ENCODE results near the gene CCNG1.

The CCNG1 gene

DNA sequence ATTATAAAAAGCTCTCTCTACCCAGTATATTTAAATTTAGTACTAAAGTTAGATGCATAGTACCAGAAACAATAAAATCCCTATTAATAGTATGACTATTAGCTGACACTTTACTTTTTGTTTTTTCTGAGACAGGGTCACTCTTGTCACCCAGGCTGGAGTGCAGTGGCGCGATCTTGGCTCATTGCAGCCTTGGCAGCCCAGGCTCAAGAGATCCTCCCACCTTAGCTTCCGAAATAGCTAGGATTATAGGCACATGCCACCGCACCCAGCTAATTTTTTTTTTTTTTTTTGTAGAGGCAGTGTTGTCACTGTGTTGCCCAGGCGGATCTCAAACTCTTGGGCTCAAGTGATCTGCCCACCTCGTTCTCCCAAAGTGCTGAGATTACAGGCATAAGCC is 8.0 kb downstream of the CCNG1 start:
- Histone ChIP-seq H3K27ac (replicated peaks) (no peak overlapping the region), H3K4me3 (replicated peaks; ENCODE audit: insufficient read depth, low read length) (no peak overlapping the region), H3K27me3 (ENCODE audit: insufficient read depth, poor library complexity, severe bottlenecking) (no peaks in the 10 kb centered on the region)
- no peak for DNase-seq (ENCODE audit: low read depth in 1 of 2, low spot score in 1 of 2)
- TF ChIP-seq SPI1 (IDR thresholded peaks at IDR 0.05; ENCODE audit: borderline replicate concordance, low read depth) (no peak), POLR2AphosphoS5 (IDR thresholded peaks at IDR 0.05; ENCODE audit: low read depth) (no peak)
- TF ChIP-seq, protein P1, sequence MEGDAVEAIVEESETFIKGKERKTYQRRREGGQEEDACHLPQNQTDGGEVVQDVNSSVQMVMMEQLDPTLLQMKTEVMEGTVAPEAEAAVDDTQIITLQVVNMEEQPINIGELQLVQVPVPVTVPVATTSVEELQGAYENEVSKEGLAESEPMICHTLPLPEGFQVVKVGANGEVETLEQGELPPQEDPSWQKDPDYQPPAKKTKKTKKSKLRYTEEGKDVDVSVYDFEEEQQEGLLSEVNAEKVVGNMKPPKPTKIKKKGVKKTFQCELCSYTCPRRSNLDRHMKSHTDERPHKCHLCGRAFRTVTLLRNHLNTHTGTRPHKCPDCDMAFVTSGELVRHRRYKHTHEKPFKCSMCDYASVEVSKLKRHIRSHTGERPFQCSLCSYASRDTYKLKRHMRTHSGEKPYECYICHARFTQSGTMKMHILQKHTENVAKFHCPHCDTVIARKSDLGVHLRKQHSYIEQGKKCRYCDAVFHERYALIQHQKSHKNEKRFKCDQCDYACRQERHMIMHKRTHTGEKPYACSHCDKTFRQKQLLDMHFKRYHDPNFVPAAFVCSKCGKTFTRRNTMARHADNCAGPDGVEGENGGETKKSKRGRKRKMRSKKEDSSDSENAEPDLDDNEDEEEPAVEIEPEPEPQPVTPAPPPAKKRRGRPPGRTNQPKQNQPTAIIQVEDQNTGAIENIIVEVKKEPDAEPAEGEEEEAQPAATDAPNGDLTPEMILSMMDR (IDR thresholded peaks at IDR 0.05; ENCODE audit: insufficient read depth, low read length): no peak

DNA sequence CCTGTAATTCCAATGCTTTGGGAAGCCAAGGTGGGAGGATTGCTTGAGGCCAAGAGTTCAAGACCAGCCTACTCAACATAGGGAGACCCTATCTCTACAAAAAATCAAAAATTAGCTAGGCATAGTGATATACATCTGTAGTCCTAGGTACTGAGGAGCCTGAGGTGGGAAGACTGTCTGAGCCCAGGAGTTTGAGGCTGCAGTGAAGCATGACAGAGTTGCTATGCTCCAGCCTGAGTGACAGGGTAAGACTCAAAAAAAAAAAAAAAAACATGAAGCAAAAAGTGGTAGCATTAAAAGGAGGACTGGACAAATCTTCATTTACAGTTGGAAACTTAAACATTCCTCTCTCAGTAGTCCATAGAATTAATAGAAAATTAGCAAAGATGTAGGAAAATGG is 9.8 kb downstream of the CCNG1 start:
- H3K27ac ChIP-seq (replicated peaks): no peak overlapping the region
- no peak for TF ChIP-seq GABPA (IDR thresholded peaks at IDR 0.05; ENCODE audit: low read depth)
- TF ChIP-seq, protein P1 (IDR thresholded peaks at IDR 0.05; ENCODE audit: insufficient read depth, low read length): no peak
- no peaks in the 10 kb centered on the region for H3K27me3 ChIP-seq (ENCODE audit: insufficient read depth, poor library complexity, severe bottlenecking)
- no peak for DNase-seq (ENCODE audit: low read depth in 1 of 2, low spot score in 1 of 2)
- no peak overlapping the region for H3K4me3 ChIP-seq (replicated peaks; ENCODE audit: insufficient read depth, low read length)

DNA sequence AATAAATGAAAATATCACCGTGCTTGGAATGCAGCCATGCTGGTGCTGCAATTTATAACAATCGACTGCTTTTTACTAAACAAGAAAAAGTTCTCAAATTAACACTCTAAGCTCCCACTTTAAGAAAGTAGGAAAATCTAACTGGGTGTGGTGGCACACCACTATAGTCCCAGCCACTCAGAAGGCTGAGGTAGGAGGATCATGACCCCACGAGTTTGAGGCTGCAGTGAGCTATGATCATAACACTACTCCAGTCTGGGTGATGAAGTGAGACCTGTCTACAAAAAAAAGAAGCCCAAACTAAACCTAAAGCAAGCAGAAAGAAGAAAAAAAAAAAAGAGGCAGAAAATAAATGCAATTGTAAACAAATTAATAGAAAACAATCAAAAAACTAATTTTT is 10.5 kb downstream of the CCNG1 start:
- H3K4me3 ChIP-seq (replicated peaks; ENCODE audit: insufficient read depth, low read length): no peak overlapping the region
- no peak overlapping the region for H3K27ac ChIP-seq (replicated peaks)
- TF ChIP-seq, protein P1 (IDR thresholded peaks at IDR 0.05; ENCODE audit: insufficient read depth, low read length): no peak
- TF ChIP-seq, protein P2, sequence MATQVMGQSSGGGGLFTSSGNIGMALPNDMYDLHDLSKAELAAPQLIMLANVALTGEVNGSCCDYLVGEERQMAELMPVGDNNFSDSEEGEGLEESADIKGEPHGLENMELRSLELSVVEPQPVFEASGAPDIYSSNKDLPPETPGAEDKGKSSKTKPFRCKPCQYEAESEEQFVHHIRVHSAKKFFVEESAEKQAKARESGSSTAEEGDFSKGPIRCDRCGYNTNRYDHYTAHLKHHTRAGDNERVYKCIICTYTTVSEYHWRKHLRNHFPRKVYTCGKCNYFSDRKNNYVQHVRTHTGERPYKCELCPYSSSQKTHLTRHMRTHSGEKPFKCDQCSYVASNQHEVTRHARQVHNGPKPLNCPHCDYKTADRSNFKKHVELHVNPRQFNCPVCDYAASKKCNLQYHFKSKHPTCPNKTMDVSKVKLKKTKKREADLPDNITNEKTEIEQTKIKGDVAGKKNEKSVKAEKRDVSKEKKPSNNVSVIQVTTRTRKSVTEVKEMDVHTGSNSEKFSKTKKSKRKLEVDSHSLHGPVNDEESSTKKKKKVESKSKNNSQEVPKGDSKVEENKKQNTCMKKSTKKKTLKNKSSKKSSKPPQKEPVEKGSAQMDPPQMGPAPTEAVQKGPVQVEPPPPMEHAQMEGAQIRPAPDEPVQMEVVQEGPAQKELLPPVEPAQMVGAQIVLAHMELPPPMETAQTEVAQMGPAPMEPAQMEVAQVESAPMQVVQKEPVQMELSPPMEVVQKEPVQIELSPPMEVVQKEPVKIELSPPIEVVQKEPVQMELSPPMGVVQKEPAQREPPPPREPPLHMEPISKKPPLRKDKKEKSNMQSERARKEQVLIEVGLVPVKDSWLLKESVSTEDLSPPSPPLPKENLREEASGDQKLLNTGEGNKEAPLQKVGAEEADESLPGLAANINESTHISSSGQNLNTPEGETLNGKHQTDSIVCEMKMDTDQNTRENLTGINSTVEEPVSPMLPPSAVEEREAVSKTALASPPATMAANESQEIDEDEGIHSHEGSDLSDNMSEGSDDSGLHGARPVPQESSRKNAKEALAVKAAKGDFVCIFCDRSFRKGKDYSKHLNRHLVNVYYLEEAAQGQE (IDR thresholded peaks at IDR 0.05; ENCODE audit: insufficient replicate concordance, low read depth): no peak
- TF ChIP-seq GABPA (IDR thresholded peaks at IDR 0.05; ENCODE audit: low read depth) (no peak), SPI1 (IDR thresholded peaks at IDR 0.05; ENCODE audit: borderline replicate concordance, low read depth) (no peak), POLR2AphosphoS5 (IDR thresholded peaks at IDR 0.05; ENCODE audit: low read depth) (no peak)
- no peaks in the 10 kb centered on the region for H3K27me3 ChIP-seq (ENCODE audit: insufficient read depth, poor library complexity, severe bottlenecking)
- no peak for DNase-seq (ENCODE audit: low read depth in 1 of 2, low spot score in 1 of 2)

DNA sequence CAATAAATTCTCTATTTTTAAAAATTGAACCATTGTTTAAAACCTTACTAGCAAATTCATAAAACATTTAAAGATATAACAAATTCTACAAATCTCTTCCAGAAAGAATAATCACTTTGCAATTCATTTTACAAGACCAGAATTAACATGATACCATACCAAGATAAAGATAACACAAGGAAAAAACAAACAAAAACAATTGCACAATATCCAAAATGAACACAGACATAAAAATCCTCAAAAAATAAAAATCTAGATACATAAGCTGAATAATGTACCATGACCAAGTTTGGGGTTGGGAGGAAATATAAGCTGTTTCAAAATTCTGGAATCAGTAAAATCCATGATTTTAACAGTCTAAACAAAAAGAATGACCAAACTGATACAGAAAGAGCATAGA is 11.1 kb downstream of the CCNG1 start:
- Histone ChIP-seq H3K4me3 (replicated peaks; ENCODE audit: insufficient read depth, low read length) (no peak overlapping the region), H3K27ac (replicated peaks) (no peak overlapping the region), H3K27me3 (ENCODE audit: insufficient read depth, poor library complexity, severe bottlenecking) (no peaks in the 10 kb centered on the region)
- TF ChIP-seq POLR2AphosphoS5 (IDR thresholded peaks at IDR 0.05; ENCODE audit: low read depth): no peak
- TF ChIP-seq, protein P2 (IDR thresholded peaks at IDR 0.05; ENCODE audit: insufficient replicate concordance, low read depth): no peak
- no peak for DNase-seq (ENCODE audit: low read depth in 1 of 2, low spot score in 1 of 2)

Data from HL-60 (cell line).